GM10266 (cell line): Measurements from ENCODE around the gene ATG101.

ENCODE experiments used
- DNase-seq: peaks from one replicate; pipeline ENCODE4 v3.0.0; 2012; ENCODE audit errors: extremely low spot score
- CTCF ChIP-seq: IDR thresholded peaks from 2 replicates; pipeline ENCODE4 v1.5.1; 2012; ENCODE audit warnings: mild to moderate bottlenecking, low read depth; ENCODE audit not compliant: control insufficient read depth, insufficient read depth; ENCODE audit errors: missing control alignments

Gene ATG101

GRCh38 chr12:52043386-52044212 is 26.2 kb upstream of the ATG101 start:
- no peak for DNase-seq
- TF ChIP-seq CTCF, result no peak

- no peak for TF ChIP-seq CTCF
- no peak for DNase-seq
Measured at GRCh38 chr12:52044292-52044983, 25.3 kb upstream of the ATG101 start.

GRCh38 chr12:52045794-52046199 is 24.0 kb upstream of the ATG101 start:
- DNase-seq, result no peak
- no peak for TF ChIP-seq CTCF

GRCh38 chr12:52046859-52047258 is 22.9 kb upstream of the ATG101 start:
- DNase-seq, result no peak
- TF ChIP-seq CTCF, result no peak

GRCh38 chr12:52049286-52049685 is 20.5 kb upstream of the ATG101 start:
- no peak for DNase-seq
- no peak for TF ChIP-seq CTCF

- no peak for DNase-seq
- TF ChIP-seq CTCF, result no peak
Measured at GRCh38 chr12:52049688-52050087, 20.1 kb upstream of the ATG101 start.
